ENCODE measurements around the gene IFI44L. TPM values are rescaled to one million over a fixed set of nuclear protein-coding genes. Genes with fewer than 3 reads are reported as not detected.

IFI44L gene
- total RNA-seq, 2 donors from 2014 or later = 0.74 to 2.1 TPM

DNA sequence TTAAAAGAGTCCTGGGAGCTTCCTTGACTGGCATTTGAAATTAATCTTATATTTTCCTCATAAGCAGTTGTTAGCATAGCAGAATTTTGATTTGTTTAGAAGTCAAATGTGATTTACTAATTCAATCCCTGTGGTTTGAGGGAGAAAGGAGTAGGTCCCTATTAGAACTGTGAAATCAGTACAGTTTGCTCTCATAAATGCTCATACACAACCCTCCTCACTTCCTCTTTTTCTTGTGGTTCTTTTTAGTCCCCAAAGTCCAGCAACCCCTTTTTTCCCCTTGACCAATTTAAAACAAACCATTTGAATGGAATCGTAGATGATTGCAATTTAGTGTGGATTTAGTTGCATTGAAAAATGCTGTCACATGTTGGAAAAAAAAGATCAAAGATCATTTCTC, 20.2 kb downstream of the IFI44L start:
- no peak for DNase-seq
- H3K36me3 ChIP-seq = no peaks in the 10 kb centered on the region
- no peak for TF ChIP-seq CTCF (IDR thresholded peaks at IDR 0.05)
- intact Hi-C loops (cut with DNase I) = no loop called here
- no peak overlapping the region for H3K27ac ChIP-seq
- H3K27me3 ChIP-seq = no peaks in the 10 kb centered on the region
- H3K4me3 ChIP-seq = no peak overlapping the region
- H3K9ac ChIP-seq (ENCODE audit: low read depth in 2 of 2, low read length in 2 of 2) = no peak overlapping the region
- no peaks in the 10 kb centered on the region for H3K4me1 ChIP-seq
- no peaks in the 10 kb centered on the region for H3K9me3 ChIP-seq

DNA sequence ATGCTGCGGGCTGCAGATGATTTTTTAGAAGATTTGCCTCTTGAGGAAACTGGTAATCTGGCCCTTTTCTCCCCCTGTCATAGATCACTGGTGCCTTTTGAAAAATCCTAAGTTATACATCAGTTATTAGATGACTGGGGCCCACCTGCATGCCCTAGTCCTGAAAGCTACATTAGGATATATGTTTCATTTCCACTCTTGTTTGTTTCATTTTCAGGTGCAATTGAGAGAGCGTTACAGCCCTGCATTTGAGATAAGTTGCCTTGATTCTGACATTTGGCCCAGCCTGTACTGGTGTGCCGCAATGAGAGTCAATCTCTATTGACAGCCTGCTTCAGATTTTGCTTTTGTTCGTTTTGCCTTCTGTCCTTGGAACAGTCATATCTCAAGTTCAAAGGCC, 21.3 kb downstream of the IFI44L start:
- Histone ChIP-seq H3K27ac (no peak overlapping the region), H3K4me3 (no peak overlapping the region), H3K27me3 (no peaks in the 10 kb centered on the region), H3K36me3 (no peaks in the 10 kb centered on the region), H3K9me3 (no peaks in the 10 kb centered on the region), H3K4me1 (no peaks in the 10 kb centered on the region), H3K9ac (ENCODE audit: low read depth in 2 of 2, low read length in 2 of 2) (no peak overlapping the region)
- intact Hi-C loops (cut with DNase I) = no loop called here
- no peak for DNase-seq
- no peak for TF ChIP-seq CTCF (IDR thresholded peaks at IDR 0.05)

- no peak for TF ChIP-seq CTCF (IDR thresholded peaks at IDR 0.05)
These were observed 25.5 kb downstream of the IFI44L start for GRCh38 chr1:78645723-78646122.

DNA sequence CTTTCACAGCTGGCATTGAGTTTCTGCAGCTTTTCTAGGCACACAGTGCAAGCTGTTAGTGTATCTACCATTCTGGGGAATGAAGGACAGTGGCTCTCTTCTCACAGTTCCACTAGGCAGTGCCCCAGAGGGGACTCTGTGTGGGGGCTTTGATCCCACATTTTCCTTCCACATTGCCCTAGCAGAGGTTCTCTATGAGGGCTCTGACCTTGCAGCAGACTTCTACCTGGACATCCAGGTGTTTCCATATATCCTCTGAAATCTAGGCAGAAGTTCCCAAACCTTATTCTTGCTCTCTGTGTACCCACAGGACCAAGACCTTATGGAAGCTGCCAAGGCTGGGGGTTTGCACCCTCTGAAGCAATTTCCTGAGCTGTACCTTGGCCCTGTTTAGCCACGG, 27.0 kb downstream of the IFI44L start:
- Histone ChIP-seq H3K9ac (ENCODE audit: low read depth in 2 of 2, low read length in 2 of 2) (no peak overlapping the region), H3K27ac (no peak overlapping the region), H3K9me3 (no peaks in the 10 kb centered on the region), H3K27me3 (no peaks in the 10 kb centered on the region), H3K4me1 (no peaks in the 10 kb centered on the region), H3K36me3 (no peaks in the 10 kb centered on the region), H3K4me3 (no peak overlapping the region)
- DNase-seq = no peak
- intact Hi-C loops (cut with DNase I) = no loop called here
- no peak for TF ChIP-seq CTCF (IDR thresholded peaks at IDR 0.05)

More at GRCh38 chr1:78645723-78646122, 25.5 kb downstream of the IFI44L start:
- no peaks in the 10 kb centered on the region for H3K9me3 ChIP-seq
- no peak overlapping the region for H3K27ac ChIP-seq
- H3K27me3 ChIP-seq = no peaks in the 10 kb centered on the region
- DNase-seq = no peak
- no peak overlapping the region for H3K4me3 ChIP-seq
- no peaks in the 10 kb centered on the region for H3K36me3 ChIP-seq
- H3K4me1 ChIP-seq = no peaks in the 10 kb centered on the region
- H3K9ac ChIP-seq (ENCODE audit: low read depth in 2 of 2, low read length in 2 of 2) = no peak overlapping the region
- intact Hi-C loops (cut with DNase I) = no loop called here

- no peaks in the 10 kb centered on the region for H3K9me3 ChIP-seq
- TF ChIP-seq CTCF (IDR thresholded peaks at IDR 0.05) = no peak
- H3K27ac ChIP-seq = peak within 1 kb of the TSS; percentile 29
- H3K36me3 ChIP-seq = no peaks in the 10 kb centered on the region
- peak within 1 kb of the TSS; percentile 8 for H3K4me3 ChIP-seq
- no peaks in the 10 kb centered on the region for H3K4me1 ChIP-seq
- DNase-seq = peak; percentile 82
- no peaks in the 10 kb centered on the region for H3K27me3 ChIP-seq
- H3K9ac ChIP-seq (ENCODE audit: low read depth in 2 of 2, low read length in 2 of 2) = no peak within 1 kb of the TSS
- intact Hi-C loops (cut with DNase I) = no loop called here
These were observed 29.4 kb downstream of the IFI44L start, which contains the start of gene IFI44 for GRCh38 chr1:78649628-78650027. TSS of gene IFI44 (plus strand) at chr1:78649831. CDS start at chr1:78650196, 365 bp downstream.
